GM23338 (cell line): Measurements from ENCODE around the gene ACTR1A.

Experiments used
- EZH2 ChIP-seq: fragments of 200-600 bp; sonication (generic); IDR thresholded peaks from one replicate; pipeline ENCODE4 v1.8.0; 2017; ENCODE audit warnings: antibody characterized with exemption, mild to moderate bottlenecking, low read depth; ENCODE audit not compliant: unreplicated experiment
- JUNB ChIP-seq: IDR thresholded peaks from one replicate; pipeline ENCODE4 v1.6.1; 2016; ENCODE audit warnings: antibody characterized with exemption; ENCODE audit not compliant: unreplicated experiment
- POLR2AphosphoS5 ChIP-seq: IDR thresholded peaks from 2 replicates; pipeline ENCODE4 v1.6.1; 2016; ENCODE audit warnings: antibody characterized with exemption, low read depth
- REST ChIP-seq: IDR thresholded peaks from one replicate; pipeline ENCODE4 v1.6.1; 2018; ENCODE audit warnings: antibody characterized with exemption; ENCODE audit not compliant: unreplicated experiment
- TF ChIP-seq, protein P1 (sequence below), 2 experiments: fragments of 200-600 bp in 1 of 2; sonication (generic) in 1 of 2; conservative IDR thresholded peaks; 2 replicates each; pipeline versions ENCODE4 v1.5.1 to v1.6.1; 2016 to 2017; ENCODE audit warnings: antibody characterized with exemption in 2 of 2, low read depth in 2 of 2, mild to moderate bottlenecking in 2 of 2, moderate library complexity in 1 of 2

DNA sequence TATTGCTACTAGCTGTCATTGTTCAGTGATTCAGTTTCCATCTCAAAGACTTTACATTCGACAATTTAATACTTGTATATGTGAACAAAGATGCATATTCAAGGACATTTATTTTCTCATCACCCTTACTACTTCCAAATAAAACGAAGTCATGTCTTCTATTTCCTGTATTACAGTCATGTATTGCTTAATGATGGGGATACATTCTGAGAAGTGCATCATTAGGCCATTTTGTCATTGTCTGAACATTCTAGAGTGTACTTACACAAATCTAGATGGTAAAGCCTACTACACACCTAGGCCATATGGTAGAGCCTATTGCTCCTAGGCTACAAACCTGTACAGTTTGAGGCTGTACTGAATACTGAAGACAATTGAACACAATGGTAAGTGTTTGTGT, 57.7 kb downstream of the ACTR1A start:
- TF ChIP-seq EZH2 (no peak), POLR2AphosphoS5 (no peak), JUNB (no peak), REST (no peak)
- TF ChIP-seq, protein P1, sequence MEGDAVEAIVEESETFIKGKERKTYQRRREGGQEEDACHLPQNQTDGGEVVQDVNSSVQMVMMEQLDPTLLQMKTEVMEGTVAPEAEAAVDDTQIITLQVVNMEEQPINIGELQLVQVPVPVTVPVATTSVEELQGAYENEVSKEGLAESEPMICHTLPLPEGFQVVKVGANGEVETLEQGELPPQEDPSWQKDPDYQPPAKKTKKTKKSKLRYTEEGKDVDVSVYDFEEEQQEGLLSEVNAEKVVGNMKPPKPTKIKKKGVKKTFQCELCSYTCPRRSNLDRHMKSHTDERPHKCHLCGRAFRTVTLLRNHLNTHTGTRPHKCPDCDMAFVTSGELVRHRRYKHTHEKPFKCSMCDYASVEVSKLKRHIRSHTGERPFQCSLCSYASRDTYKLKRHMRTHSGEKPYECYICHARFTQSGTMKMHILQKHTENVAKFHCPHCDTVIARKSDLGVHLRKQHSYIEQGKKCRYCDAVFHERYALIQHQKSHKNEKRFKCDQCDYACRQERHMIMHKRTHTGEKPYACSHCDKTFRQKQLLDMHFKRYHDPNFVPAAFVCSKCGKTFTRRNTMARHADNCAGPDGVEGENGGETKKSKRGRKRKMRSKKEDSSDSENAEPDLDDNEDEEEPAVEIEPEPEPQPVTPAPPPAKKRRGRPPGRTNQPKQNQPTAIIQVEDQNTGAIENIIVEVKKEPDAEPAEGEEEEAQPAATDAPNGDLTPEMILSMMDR (conservative IDR thresholded peaks at IDR 0.05; ENCODE audit: low read depth in 2 of 2) = no peak
